HCT116 (cell line): ENCODE data around the gene GALNS.

ENCODE experiments used
- CBX3 ChIP-seq: IDR thresholded peaks from 2 replicates; pipeline ENCODE4 v1.6.1; 2012; ENCODE audit warnings: low read depth
- CEBPB ChIP-seq: IDR thresholded peaks from 2 replicates; pipeline ENCODE4 v1.6.1; 2012; ENCODE audit warnings: low read depth
- EGR1 ChIP-seq: IDR thresholded peaks from 2 replicates; pipeline ENCODE4 v1.6.1; 2012; ENCODE audit warnings: low read depth
- EZH2 ChIP-seq: fragments of 200-600 bp; sonication (generic); IDR thresholded peaks from 2 replicates; pipeline ENCODE4 v1.6.1; 2017; ENCODE audit warnings: antibody characterized with exemption, mixed run types
- EZH2phosphoT487 ChIP-seq: fragments of 200-600 bp; IDR thresholded peaks from 2 replicates; pipeline ENCODE4 v1.6.1; 2018; ENCODE audit warnings: antibody characterized with exemption, borderline replicate concordance
- POLR2A ChIP-seq: IDR thresholded peaks from 2 replicates; pipeline ENCODE4 v1.7.0; 2011; ENCODE audit warnings: borderline replicate concordance; ENCODE audit not compliant: insufficient read depth, insufficient read length; ENCODE audit errors: extremely low read depth
- POLR2AphosphoS5 ChIP-seq: IDR thresholded peaks from 2 replicates; pipeline ENCODE4 v1.6.1; 2011; ENCODE audit warnings: mild to moderate bottlenecking, low read depth, low read length, moderate library complexity
- RAD21 ChIP-seq: IDR thresholded peaks from 2 replicates; pipeline ENCODE4 v1.6.1; 2012; ENCODE audit warnings: low read depth, mild to moderate bottlenecking
- SIN3A ChIP-seq: IDR thresholded peaks from 2 replicates; pipeline ENCODE4 v1.6.1; 2012; ENCODE audit warnings: low read depth
- SP1 ChIP-seq: IDR thresholded peaks from 2 replicates; pipeline ENCODE4 v1.6.1; 2012; ENCODE audit warnings: low read depth
- ZNF274 ChIP-seq: fragments of 200-500 bp; sonication (Bioruptor generic); IDR thresholded peaks from 2 replicates; pipeline ENCODE4 v1.6.1; 2014; ENCODE audit warnings: mild to moderate bottlenecking, low read depth, low read length, inconsistent platforms
- TF ChIP-seq, protein P1 (sequence below): IDR thresholded peaks from 2 replicates; pipeline ENCODE4 v1.6.1; 2012; ENCODE audit warnings: low read depth
- TF ChIP-seq, protein P2 (sequence below), 3 experiments: fragments of 200-600 bp in 1 of 3; sonication (generic) in 1 of 3; IDR thresholded peaks in 2 of 3; conservative IDR thresholded peaks in 1 of 3; 2 replicates each; pipeline ENCODE4 v1.5.1; 2012 to 2017; ENCODE audit warnings: low read depth in 2 of 3, low read length in 2 of 3, antibody characterized with exemption in 1 of 3, borderline replicate concordance in 1 of 3, control low read depth in 1 of 3, mild to moderate bottlenecking in 1 of 3, mixed read lengths in 1 of 3, mixed run types in 1 of 3, moderate library complexity in 1 of 3; ENCODE audit not compliant: insufficient read depth in 1 of 3
- TF ChIP-seq, protein P3 (sequence below): IDR thresholded peaks from 2 replicates; pipeline ENCODE4 v1.6.1; 2012

DNA sequence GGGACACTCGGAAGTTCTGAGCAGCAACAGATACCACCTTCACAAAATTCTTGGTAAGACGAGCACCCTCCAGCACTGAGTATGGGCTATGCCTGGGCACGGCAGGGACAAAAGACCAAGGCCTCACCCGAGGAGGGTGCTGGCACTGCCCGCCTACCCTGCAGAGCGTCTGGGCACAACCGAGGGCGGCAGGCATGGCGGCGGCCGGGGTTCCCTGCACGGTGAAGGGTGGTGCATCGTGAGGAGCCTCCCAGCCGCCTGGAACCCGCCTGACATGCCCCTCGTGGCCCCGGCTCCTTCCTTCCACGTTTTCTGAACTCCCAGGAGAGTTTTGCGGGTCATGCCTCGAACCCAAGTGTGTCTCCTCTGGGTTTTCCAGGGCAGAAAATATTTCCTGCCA is 18.9 kb downstream of the GALNS start:
- no peak for TF ChIP-seq CEBPB
- TF ChIP-seq, protein P1, sequence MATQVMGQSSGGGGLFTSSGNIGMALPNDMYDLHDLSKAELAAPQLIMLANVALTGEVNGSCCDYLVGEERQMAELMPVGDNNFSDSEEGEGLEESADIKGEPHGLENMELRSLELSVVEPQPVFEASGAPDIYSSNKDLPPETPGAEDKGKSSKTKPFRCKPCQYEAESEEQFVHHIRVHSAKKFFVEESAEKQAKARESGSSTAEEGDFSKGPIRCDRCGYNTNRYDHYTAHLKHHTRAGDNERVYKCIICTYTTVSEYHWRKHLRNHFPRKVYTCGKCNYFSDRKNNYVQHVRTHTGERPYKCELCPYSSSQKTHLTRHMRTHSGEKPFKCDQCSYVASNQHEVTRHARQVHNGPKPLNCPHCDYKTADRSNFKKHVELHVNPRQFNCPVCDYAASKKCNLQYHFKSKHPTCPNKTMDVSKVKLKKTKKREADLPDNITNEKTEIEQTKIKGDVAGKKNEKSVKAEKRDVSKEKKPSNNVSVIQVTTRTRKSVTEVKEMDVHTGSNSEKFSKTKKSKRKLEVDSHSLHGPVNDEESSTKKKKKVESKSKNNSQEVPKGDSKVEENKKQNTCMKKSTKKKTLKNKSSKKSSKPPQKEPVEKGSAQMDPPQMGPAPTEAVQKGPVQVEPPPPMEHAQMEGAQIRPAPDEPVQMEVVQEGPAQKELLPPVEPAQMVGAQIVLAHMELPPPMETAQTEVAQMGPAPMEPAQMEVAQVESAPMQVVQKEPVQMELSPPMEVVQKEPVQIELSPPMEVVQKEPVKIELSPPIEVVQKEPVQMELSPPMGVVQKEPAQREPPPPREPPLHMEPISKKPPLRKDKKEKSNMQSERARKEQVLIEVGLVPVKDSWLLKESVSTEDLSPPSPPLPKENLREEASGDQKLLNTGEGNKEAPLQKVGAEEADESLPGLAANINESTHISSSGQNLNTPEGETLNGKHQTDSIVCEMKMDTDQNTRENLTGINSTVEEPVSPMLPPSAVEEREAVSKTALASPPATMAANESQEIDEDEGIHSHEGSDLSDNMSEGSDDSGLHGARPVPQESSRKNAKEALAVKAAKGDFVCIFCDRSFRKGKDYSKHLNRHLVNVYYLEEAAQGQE: no peak
- TF ChIP-seq POLR2AphosphoS5: no peak
- TF ChIP-seq, protein P2, sequence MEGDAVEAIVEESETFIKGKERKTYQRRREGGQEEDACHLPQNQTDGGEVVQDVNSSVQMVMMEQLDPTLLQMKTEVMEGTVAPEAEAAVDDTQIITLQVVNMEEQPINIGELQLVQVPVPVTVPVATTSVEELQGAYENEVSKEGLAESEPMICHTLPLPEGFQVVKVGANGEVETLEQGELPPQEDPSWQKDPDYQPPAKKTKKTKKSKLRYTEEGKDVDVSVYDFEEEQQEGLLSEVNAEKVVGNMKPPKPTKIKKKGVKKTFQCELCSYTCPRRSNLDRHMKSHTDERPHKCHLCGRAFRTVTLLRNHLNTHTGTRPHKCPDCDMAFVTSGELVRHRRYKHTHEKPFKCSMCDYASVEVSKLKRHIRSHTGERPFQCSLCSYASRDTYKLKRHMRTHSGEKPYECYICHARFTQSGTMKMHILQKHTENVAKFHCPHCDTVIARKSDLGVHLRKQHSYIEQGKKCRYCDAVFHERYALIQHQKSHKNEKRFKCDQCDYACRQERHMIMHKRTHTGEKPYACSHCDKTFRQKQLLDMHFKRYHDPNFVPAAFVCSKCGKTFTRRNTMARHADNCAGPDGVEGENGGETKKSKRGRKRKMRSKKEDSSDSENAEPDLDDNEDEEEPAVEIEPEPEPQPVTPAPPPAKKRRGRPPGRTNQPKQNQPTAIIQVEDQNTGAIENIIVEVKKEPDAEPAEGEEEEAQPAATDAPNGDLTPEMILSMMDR (IDR thresholded peaks at IDR 0.05 in 2 of 3, conservative IDR thresholded peaks at IDR 0.05 in 1 of 3; ENCODE audit: borderline replicate concordance in 1 of 3, insufficient read depth in 1 of 3, low read depth in 2 of 3, low read length in 2 of 3): no peak
- TF ChIP-seq ZNF274: no peak
- TF ChIP-seq POLR2A: no peak
- no peak for TF ChIP-seq SP1
- TF ChIP-seq EZH2: no peak
- no peak for TF ChIP-seq CBX3
- no peak for TF ChIP-seq SIN3A
- no peak for TF ChIP-seq EZH2phosphoT487
- no peak for TF ChIP-seq RAD21
- TF ChIP-seq, protein P3, sequence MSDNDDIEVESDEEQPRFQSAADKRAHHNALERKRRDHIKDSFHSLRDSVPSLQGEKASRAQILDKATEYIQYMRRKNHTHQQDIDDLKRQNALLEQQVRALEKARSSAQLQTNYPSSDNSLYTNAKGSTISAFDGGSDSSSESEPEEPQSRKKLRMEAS: no peak
- no peak for TF ChIP-seq EGR1
